K562 (cell line): ENCODE data around the gene APOC4. TPM values are rescaled to one million over a fixed set of nuclear protein-coding genes. Genes with fewer than 3 reads are reported as not detected.

ENCODE experiments used
- ATAC-seq: fragments of 200-7000 bp; cut with Tn5 transposase; 3 replicates; pipeline ENCODE4 v1.9.1; 2020; ENCODE audit warnings: moderate library complexity
- BruUV-seq: library from RNA; stranded (reverse); fragments of 400-500 nt; replicated peaks from 2 replicates; lab custom pipeline; 2021; lab: Mats Ljungman, UMichigan
- CTCF ChIA-PET: fragments of 300-600 bp; formaldehyde crosslinking; extraction: SDS; loops from one replicate; lab custom pipeline; 2021; ENCODE audit warnings: low intra/inter-chr PET ratio; lab: Yijun Ruan, JAX
- POLR2A ChIA-PET: fragments of 300-600, 350-650 bp; sonication (Branson Sonifier 250); formaldehyde crosslinking; extraction: SDS; loops from one replicate; lab custom pipeline; 2021; ENCODE audit warnings: antibody characterized with exemption, inconsistent platforms; lab: Yijun Ruan, JAX
- DNase-seq, 4 experiments: peaks; one replicate each; pipeline versions ENCODE4 v3.0.0 to v3.0.0-alpha.2; 2011 to 2018; ENCODE audit warnings: low spot score in 3 of 4, mixed read lengths in 3 of 4; ENCODE audit errors: extremely low read depth in 1 of 4
- FAIRE-seq: peaks from 2 replicates; lab custom pipeline; 2011; peaks lifted over from hg19 to GRCh38; lab: Jason Lieb, UNC
- H2AFZ ChIP-seq: 2 replicates; pipeline ENCODE4 v1.6.0; 2011; ENCODE audit warnings: low read depth, low read length, control low read depth, inconsistent platforms
- H3K27ac ChIP-seq: fragments of 200-600 bp; 3 replicates; pipeline ENCODE4 v1.8.0; 2011; ENCODE audit warnings: low read depth, mild to moderate bottlenecking, control low read depth, inconsistent platforms, low read length, moderate library complexity, mixed read lengths; ENCODE audit errors: extremely low read depth
- H3K27me3 ChIP-seq, 2 experiments: fragments of 300-600 bp in 1 of 2; 2 replicates in 1 of 2; 3 replicates in 1 of 2; pipeline versions ENCODE4 v1.6.0 to v1.8.0; 2011; ENCODE audit warnings: inconsistent platforms in 2 of 2, low read length in 2 of 2, mild to moderate bottlenecking in 1 of 2, mixed read lengths in 1 of 2, moderate library complexity in 1 of 2; ENCODE audit not compliant: control insufficient read depth in 2 of 2, insufficient read depth in 2 of 2
- H3K36me3 ChIP-seq: fragments of 300-600 bp; 3 replicates; pipeline ENCODE4 v1.8.0; 2011; ENCODE audit warnings: mild to moderate bottlenecking, low read length, inconsistent platforms; ENCODE audit not compliant: control insufficient read depth, insufficient read depth
- H3K4me1 ChIP-seq, 2 experiments: fragments of 200-600 bp in 1 of 2; replicated peaks in 1 of 2; 2 replicates in 1 of 2; 3 replicates in 1 of 2; pipeline versions ENCODE4 v1.5.1 to v1.8.0; 2011; ENCODE audit warnings: inconsistent platforms in 2 of 2, low read length in 2 of 2, mild to moderate bottlenecking in 1 of 2, mixed read lengths in 1 of 2, moderate library complexity in 1 of 2; ENCODE audit not compliant: control insufficient read depth in 2 of 2, insufficient read depth in 2 of 2
- H3K4me2 ChIP-seq: 2 replicates; pipeline ENCODE4 v1.6.1; 2011; ENCODE audit warnings: low read length, control low read depth, inconsistent platforms, mixed read lengths; ENCODE audit not compliant: insufficient read depth
- H3K4me3 ChIP-seq: fragments of 200-600 bp; sonication (generic), shearing (Covaris generic); 2 replicates; pipeline ENCODE4 v1.5.1; 2016; ENCODE audit warnings: control low read depth, inconsistent platforms
- H3K79me2 ChIP-seq: fragments of 200-600 bp; 3 replicates; pipeline ENCODE4 v1.8.0; 2011; ENCODE audit warnings: low read length, inconsistent platforms; ENCODE audit not compliant: control insufficient read depth, insufficient read depth
- H3K9ac ChIP-seq, 2 experiments: 2 replicates each; pipeline versions ENCODE4 v1.6.0 to v1.6.1; 2011; ENCODE audit warnings: low read depth in 2 of 2, low read length in 2 of 2, control low read depth in 1 of 2, inconsistent platforms in 1 of 2, mild to moderate bottlenecking in 1 of 2, mixed read lengths in 1 of 2; ENCODE audit not compliant: insufficient read depth in 1 of 2
- H3K9me1 ChIP-seq: one replicate; pipeline ENCODE4 v1.6.0; 2011; ENCODE audit warnings: inconsistent platforms, mild to moderate bottlenecking, low read length, moderate library complexity; ENCODE audit not compliant: control insufficient read depth, insufficient read depth
- H3K9me3 ChIP-seq: replicated peaks from 2 replicates; pipeline ENCODE4 v1.5.1; 2011; ENCODE audit warnings: low read depth, low read length, inconsistent platforms; ENCODE audit not compliant: control insufficient read depth, insufficient read depth
- H4K20me1 ChIP-seq: replicated peaks from 2 replicates; pipeline ENCODE4 v1.6.1; 2011; ENCODE audit warnings: low read length, inconsistent platforms, mixed read lengths; ENCODE audit not compliant: control insufficient read depth, insufficient read depth
- BCOR ChIP-seq: fragments of 450-650 bp; IDR thresholded peaks from 2 replicates; pipeline ENCODE4 v1.6.1; 2016
- ELK1 ChIP-seq: sonication (generic); formaldehyde crosslinking; IDR thresholded peaks from 2 replicates; pipeline ENCODE4 v1.8.1; 2022; ENCODE audit warnings: missing genetic modification reagents
- ETS1 ChIP-seq: conservative IDR thresholded peaks from 2 replicates; pipeline ENCODE4 v1.6.1; 2011; ENCODE audit warnings: low read depth, mild to moderate bottlenecking, low read length; ENCODE audit not compliant: control insufficient read depth
- GABPB2 ChIP-seq: fragments of 250-450 bp; sonication (Bioruptor Pico); conservative IDR thresholded peaks from 2 replicates; pipeline ENCODE4 v1.5.1; 2021; ENCODE audit warnings: mild to moderate bottlenecking
- HDGF ChIP-seq: fragments of 450-650 bp; IDR thresholded peaks from 2 replicates; pipeline ENCODE4 v1.6.1; 2016
- KDM1A ChIP-seq, 2 experiments: fragments of 450-650 bp; IDR thresholded peaks; 2 replicates each; pipeline ENCODE4 v1.6.1; 2016; ENCODE audit warnings: mild to moderate bottlenecking in 2 of 2
- KLF6 ChIP-seq: fragments of 250-450 bp; sonication (Bioruptor Pico); IDR thresholded peaks from 2 replicates; pipeline ENCODE4 v1.4.0; 2020; ENCODE audit warnings: mild to moderate bottlenecking, moderate library complexity, borderline replicate concordance
- MEF2D ChIP-seq: conservative IDR thresholded peaks from 2 replicates; pipeline ENCODE4 v1.6.1; 2016; ENCODE audit warnings: low read depth, missing genetic modification characterization, missing compliant biosample characterization
- NFIX ChIP-seq: fragments of 250-450 bp; sonication (Bioruptor Pico); IDR thresholded peaks from 2 replicates; pipeline ENCODE4 v1.4.0; 2020; ENCODE audit warnings: low read depth, mild to moderate bottlenecking, moderate library complexity
- NR1H2 ChIP-seq: sonication (generic); formaldehyde crosslinking; IDR thresholded peaks from 2 replicates; pipeline ENCODE4 v1.4.0; 2020; ENCODE audit warnings: mild to moderate bottlenecking, missing genetic modification reagents
- RBM25 ChIP-seq: fragments of 200-400 bp; formaldehyde crosslinking; IDR thresholded peaks from 2 replicates; pipeline ENCODE4 v1.6.1; 2018; ENCODE audit warnings: low read length, low read depth, moderate library complexity; ENCODE audit not compliant: severe bottlenecking
- SMARCE1 ChIP-seq: fragments of 450-650 bp; IDR thresholded peaks from 2 replicates; pipeline ENCODE4 v1.7.1; 2016; ENCODE audit warnings: mild to moderate bottlenecking
- TAF9B ChIP-seq: fragments of 450-650 bp; IDR thresholded peaks from 2 replicates; pipeline ENCODE4 v1.6.1; 2018; ENCODE audit warnings: mild to moderate bottlenecking; ENCODE audit not compliant: partially characterized antibody
- TAL1 ChIP-seq: fragments of 450-650 bp; IDR thresholded peaks from 2 replicates; pipeline ENCODE4 v1.6.1; 2016; ENCODE audit warnings: mild to moderate bottlenecking
- TCF7L2 ChIP-seq: fragments of 150-350 bp; IDR thresholded peaks from 2 replicates; pipeline ENCODE4 v1.6.1; 2016; ENCODE audit warnings: low read depth, mild to moderate bottlenecking, low read length, moderate library complexity
- UBTF ChIP-seq, 2 experiments: IDR thresholded peaks; 2 replicates each; pipeline ENCODE4 v1.6.1; 2012; ENCODE audit warnings: improper control_type of control experiment in 2 of 2, low read depth in 2 of 2, low read length in 2 of 2, borderline replicate concordance in 1 of 2
- VEZF1 ChIP-seq: fragments of 200-800 bp; sonication (Bioruptor generic); IDR thresholded peaks from 2 replicates; pipeline ENCODE4 v1.6.1; 2017; ENCODE audit warnings: missing genetic modification characterization, missing compliant biosample characterization
- ZFP36 ChIP-seq: fragments of 150-350 bp; IDR thresholded peaks from 2 replicates; pipeline ENCODE4 v1.6.1; 2018; ENCODE audit warnings: low read length, low read depth; ENCODE audit not compliant: partially characterized antibody
- ZNF778 ChIP-seq: fragments of 450-650 bp; formaldehyde crosslinking; IDR thresholded peaks from 2 replicates; pipeline ENCODE4 v1.4.0; 2020; ENCODE audit warnings: mild to moderate bottlenecking, moderate library complexity
- WGBS: fragments of 100-300 bp; shearing (Covaris generic); methylation state at CpG from one replicate; pipeline ENCODE4 v1.1.6; 2016; ENCODE audit warnings: low coverage, mixed read lengths; ENCODE audit not compliant: insufficient coverage; ENCODE audit errors: missing lambda C conversion rate; 5-methylcytosine and 5-hydroxymethylcytosine counted together
- in situ Hi-C: fragments of 300-500 bp; cut with MboI; formaldehyde crosslinking; loops from 4 replicates; pipeline ENCODE4 v1.15.0; 2018; ENCODE audit warnings: inconsistent platforms, mixed read lengths
- intact Hi-C: fragments of 100-400 bp; cut with micrococcal nuclease; formaldehyde crosslinking; loops from 2 replicates; pipeline ENCODE4 v1.14.2; 2022
- polyA plus RNA-seq, 8 experiments: library from polyadenylated mRNA; depleted of rRNA in 4 of 8; stranded (reverse) in 5 of 8; unstranded in 3 of 8; fragments of >200 nt; fragmentation: Nextera tagmentation in 2 of 8; fragmentation: Illumina TruSeq in 1 of 8; extraction: Ambion mirVana in 2 of 8; extraction: Trizol in 1 of 8; gene quantifications; 2 replicates each; pipeline versions ENCODE4 v1.2.1 to v1.2.3, GENCODE V29; 2011 to 2014; ENCODE audit warnings: inconsistent platforms in 1 of 8, missing spikeins in 1 of 8
- total RNA-seq, 7 experiments: library from RNA; depleted of rRNA in 6 of 7; stranded (reverse); fragments of >200 nt in 6 of 7; fragmentation: Illumina TruSeq in 2 of 7; extraction: Trizol in 2 of 7; gene quantifications; 2 replicates each; pipeline versions ENCODE4 v1.2.1 to v1.2.3, GENCODE V29; 2011 to 2021; ENCODE audit warnings: low replicate concordance in 1 of 7

Gene APOC4
- total and polyA plus RNA-seq, 9 of the 15 experiments (the other 6 are each of a cell fraction or from before 2014, with no cell fraction given): 0.46 TPM; not detected in 8

GRCh38 chr19:44931541-44931940 is 10.5 kb upstream of the APOC4 start:
- WGBS: 68% methylated on average over 4 of the region's 4 CpGs
- H3K4me2 ChIP-seq: no peak overlapping the region
- ATAC-seq: no peak
- in situ Hi-C loops: no loop called here
- H3K9me3 ChIP-seq: no peaks in the 10 kb centered on the region
- peaks cover 6 to 18% of the 10 kb centered on the region in 2 experiments for H3K4me1 ChIP-seq
- H3K27ac ChIP-seq: no peak overlapping the region
- CTCF ChIA-PET: no interaction called here
- H2AFZ ChIP-seq: no peak overlapping the region
- H3K9ac ChIP-seq: no peak overlapping the region
- DNase-seq: no peak
- H3K27me3 ChIP-seq: no peaks in the 10 kb centered on the region
- no peak overlapping the region for H3K4me3 ChIP-seq
- no peaks in the 10 kb centered on the region for H4K20me1 ChIP-seq
- no TSS peak for BruUV-seq
- intact Hi-C loops: no loop called here
- no peaks in the 10 kb centered on the region for H3K36me3 ChIP-seq
- FAIRE-seq: no peak
- H3K79me2 ChIP-seq: no peaks in the 10 kb centered on the region
- no peaks in the 10 kb centered on the region for H3K9me1 ChIP-seq
- POLR2A ChIA-PET: interaction anchor here (0.9 kb wide), 1 partner anchor 23 kb away, joined by 4 read pairs; no protein-coding TSS in a partner anchor
- no peak for TF ChIP-seq ZNF778 (CRISPR knock-in tag)
- TF ChIP-seq TCF7L2: no peak
- no peak for TF ChIP-seq KLF6 (CRISPR knock-in tag)
- TF ChIP-seq TAF9B: no peak
- TF ChIP-seq NFIX (CRISPR knock-in tag): no peak
- peak in 1 of 2 experiments; percentile 28; a peak in 1 of 4 replicates for TF ChIP-seq KDM1A (IDR thresholded peaks at IDR 0.05)
- peak; percentile 65 for TF ChIP-seq ZFP36
- peak; percentile 80 for TF ChIP-seq RBM25
- TF ChIP-seq ELK1 (CRISPR knock-in tag): no peak
- no peak for TF ChIP-seq GABPB2 (CRISPR knock-in tag)
- peak; percentile 77 for TF ChIP-seq BCOR
- TF ChIP-seq VEZF1 (CRISPR knock-in tag): no peak
- TF ChIP-seq UBTF (IDR thresholded peaks at IDR 0.05; ENCODE audit: borderline replicate concordance in 1 of 2, low read depth in 2 of 2, low read length in 2 of 2): no peak
- TF ChIP-seq HDGF: no peak
- no peak for TF ChIP-seq TAL1
- no peak for TF ChIP-seq SMARCE1
- no peak for TF ChIP-seq ETS1
- no peak for TF ChIP-seq NR1H2
- TF ChIP-seq MEF2D (tag): no peak
